ENCODE data around the gene ADCY9. TPM values are rescaled to one million over a fixed set of nuclear protein-coding genes. Genes with fewer than 3 reads are reported as not detected.

The ADCY9 gene
- total and polyA plus RNA-seq, 5 donors = 13.0 to 31.4 (median 27.0) TPM

DNA sequence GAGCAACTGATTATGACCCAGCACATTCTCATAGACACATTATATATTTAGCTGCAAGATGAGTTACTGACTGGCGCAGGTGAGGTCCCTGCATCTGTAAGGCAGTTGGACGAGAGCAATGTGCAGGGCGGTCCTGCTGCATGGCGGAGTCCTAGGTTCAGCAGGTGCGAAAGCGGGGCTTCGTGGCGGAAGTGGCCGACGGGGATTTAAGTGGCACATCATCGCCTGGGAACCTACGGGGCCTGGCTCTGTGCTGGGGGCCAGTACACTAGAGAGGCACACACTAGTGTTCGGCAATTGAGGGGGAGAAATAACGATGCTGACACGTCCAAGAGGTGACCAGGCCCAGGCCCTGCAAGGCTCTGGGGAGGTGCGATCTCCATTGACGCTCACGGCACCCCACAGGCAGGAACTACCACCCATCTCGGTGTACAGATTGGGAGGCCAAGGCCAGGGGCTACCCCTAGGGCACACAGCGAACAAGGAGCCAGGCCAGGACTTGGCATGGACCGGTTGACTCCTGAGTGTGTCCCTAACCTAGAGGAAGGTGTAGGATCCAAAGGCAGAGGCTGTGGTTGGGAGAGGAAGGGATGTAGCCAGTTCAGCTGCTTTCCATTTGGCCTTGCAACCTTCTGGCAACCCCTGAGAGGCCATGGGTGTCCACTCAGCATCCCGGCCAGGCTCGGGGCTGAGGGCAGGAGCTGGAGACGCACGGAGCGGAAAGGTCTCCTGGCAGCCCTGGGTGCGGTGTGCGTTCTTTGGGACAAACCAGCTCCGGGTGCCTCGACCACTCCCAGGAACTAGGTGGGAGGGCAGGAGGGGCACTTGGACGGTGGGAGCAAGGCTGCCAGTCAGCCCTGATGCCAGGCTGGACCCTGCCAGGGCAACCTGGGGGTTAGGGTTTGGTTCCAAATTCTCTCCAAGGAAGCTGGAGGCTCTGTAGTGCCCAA, 131.9 kb downstream of the ADCY9 start:
- no peak overlapping the region for H3K27ac ChIP-seq (ENCODE audit: low read length)
- ATAC-seq = no peak
- no peak overlapping the region for H3K4me3 ChIP-seq (ENCODE audit: low read length)
- intact Hi-C loops (cut with DNase I) = loop anchor here in 3 of 4 donors (5.0 to 10.0 kb wide), 4 partner anchors 130 to 268 kb away; partner anchors contain the start of gene ADCY9 (in 1 of the 3)
- WGBS = 91% methylated on average over 31 of the region's 31 CpGs
- H3K27me3 ChIP-seq (ENCODE audit: control insufficient read depth, insufficient read depth) = no peaks in the 10 kb centered on the region
- H3K9me3 ChIP-seq (ENCODE audit: control insufficient read depth, low read length) = no peaks in the 10 kb centered on the region
- no peaks in the 10 kb centered on the region for H3K4me1 ChIP-seq (ENCODE audit: control insufficient read depth, insufficient read depth, low read length)
- no peak for DNase-seq

DNA sequence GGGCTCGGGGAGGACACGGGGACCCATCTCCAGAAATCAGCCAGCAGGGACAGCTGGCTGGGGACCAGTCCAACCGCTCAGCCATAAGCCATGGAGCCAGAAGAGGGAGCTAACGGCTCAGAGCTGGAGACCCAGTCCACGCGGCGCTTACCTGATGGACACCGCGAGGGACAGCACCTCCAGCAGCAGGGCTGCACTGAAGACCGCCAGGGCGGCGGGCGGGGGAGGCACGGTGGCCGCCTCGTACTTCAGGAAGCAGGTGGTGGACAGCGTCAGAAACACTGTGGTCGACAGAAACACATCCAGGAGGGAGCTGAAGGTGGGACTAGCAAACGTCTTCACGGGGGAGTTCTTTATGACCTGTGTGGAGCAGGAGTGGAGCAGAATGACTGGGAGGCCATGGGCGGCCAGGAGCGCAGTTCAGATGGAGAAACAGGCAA, 133.1 kb downstream of the ADCY9 start:
- no peaks in the 10 kb centered on the region for H3K4me1 ChIP-seq (ENCODE audit: control insufficient read depth, insufficient read depth, low read length)
- no peaks in the 10 kb centered on the region for H3K9me3 ChIP-seq (ENCODE audit: control insufficient read depth, low read length)
- WGBS = 22% methylated on average over 22 of the region's 22 CpGs
- DNase-seq (peak; percentile 62 to 87 (median 82)), ATAC-seq (peak; percentile 80 to 82)
- H3K4me3 ChIP-seq (ENCODE audit: low read length) = no peak overlapping the region
- intact Hi-C loops (cut with DNase I) = loop anchor here in 3 of 4 donors (5.0 to 10.0 kb wide), 4 partner anchors 132 to 269 kb away; partner anchors contain the start of gene ADCY9 (in 1 of the 3)
- no peaks in the 10 kb centered on the region for H3K27me3 ChIP-seq (ENCODE audit: control insufficient read depth, insufficient read depth)
- no peak overlapping the region for H3K27ac ChIP-seq (ENCODE audit: low read length)

DNA sequence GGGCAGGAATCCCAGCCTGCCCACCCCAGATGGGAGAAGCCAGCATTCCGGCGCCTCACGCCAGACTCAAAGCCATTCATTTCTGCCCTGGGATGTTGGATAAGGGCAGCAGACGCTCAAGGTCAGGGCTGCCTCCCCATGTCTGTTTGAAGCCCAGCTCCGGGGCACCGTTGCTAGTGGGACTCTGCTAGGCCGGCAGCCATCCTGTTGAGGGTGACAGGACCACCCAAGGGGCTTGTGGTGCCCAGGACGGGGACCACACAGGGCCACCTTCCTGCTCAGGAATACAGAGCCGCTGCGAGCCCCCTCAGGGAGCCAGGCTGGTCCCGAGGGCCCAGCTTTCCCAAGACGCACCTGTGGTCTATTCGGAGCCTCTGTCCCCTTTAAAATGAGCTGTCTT, 134.0 kb downstream of the ADCY9 start:
- Histone ChIP-seq H3K4me1 (ENCODE audit: control insufficient read depth, insufficient read depth, low read length) (no peaks in the 10 kb centered on the region), H3K27ac (ENCODE audit: low read length) (no peak overlapping the region), H3K9me3 (ENCODE audit: control insufficient read depth, low read length) (no peaks in the 10 kb centered on the region), H3K27me3 (ENCODE audit: control insufficient read depth, insufficient read depth) (no peaks in the 10 kb centered on the region), H3K4me3 (ENCODE audit: low read length) (no peak overlapping the region)
- ATAC-seq (no peak), DNase-seq (no peak)
- intact Hi-C loops (cut with DNase I) = loop anchor here in 3 of 4 donors (5.0 to 10.0 kb wide), 4 partner anchors 133 to 270 kb away; partner anchors contain the start of gene ADCY9 (in 1 of the 3)
- WGBS = 94% methylated on average over 13 of the region's 13 CpGs

DNA sequence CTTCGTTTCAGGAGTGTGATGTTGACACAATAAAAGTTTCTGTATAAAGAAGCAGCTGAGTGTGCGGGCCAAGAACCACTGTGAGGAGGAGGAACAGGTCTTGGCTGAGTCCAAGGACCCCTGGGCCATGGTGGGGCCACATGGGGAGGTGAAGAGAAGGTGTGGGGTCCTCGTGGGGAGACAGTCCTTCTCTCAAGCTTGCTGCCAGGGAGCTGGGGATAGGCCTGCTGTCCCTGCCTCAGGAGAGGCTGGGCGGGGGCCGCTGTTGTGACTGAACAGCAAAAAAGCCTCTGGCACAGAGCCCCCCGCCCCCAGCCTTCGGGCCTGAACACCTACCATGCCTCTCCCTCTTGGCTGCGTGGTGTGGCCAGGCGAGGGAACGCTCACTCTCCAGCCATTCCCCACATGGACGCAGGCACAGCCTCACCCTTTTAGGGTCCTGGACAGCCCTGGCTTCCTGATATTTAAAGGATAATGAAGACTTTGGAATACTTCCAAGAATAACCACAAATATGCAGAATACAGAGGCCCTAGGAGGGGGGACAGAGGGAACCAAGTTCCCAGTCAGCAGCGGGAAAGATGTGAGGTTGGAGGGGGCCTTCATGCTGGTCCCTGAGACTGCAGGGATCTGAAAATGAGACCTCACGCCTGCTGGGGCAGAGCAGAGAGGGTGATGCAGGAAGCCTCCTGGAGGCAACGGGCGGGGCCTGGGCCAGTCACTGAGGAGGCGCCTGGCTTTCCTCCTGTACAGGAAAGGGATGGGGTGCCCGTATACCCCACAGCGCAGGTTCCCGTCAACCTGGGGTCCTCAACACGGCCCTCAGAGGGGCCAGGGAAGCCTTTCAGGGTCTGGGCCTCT, 135.8 kb downstream of the ADCY9 start:
- Histone ChIP-seq H3K4me1 (ENCODE audit: control insufficient read depth, insufficient read depth, low read length) (no peaks in the 10 kb centered on the region), H3K9me3 (ENCODE audit: control insufficient read depth, low read length) (no peaks in the 10 kb centered on the region), H3K27ac (ENCODE audit: low read length) (no peak overlapping the region), H3K4me3 (ENCODE audit: low read length) (no peak overlapping the region), H3K27me3 (ENCODE audit: control insufficient read depth, insufficient read depth) (no peaks in the 10 kb centered on the region)
- no peak for ATAC-seq
- DNase-seq = peak in 2 of 3 donors; percentile 57 to 62
- WGBS = 70% methylated on average over 20 of the region's 20 CpGs
- intact Hi-C loops (cut with DNase I) = loop anchor here in 3 of 4 donors (5.0 to 10.0 kb wide), 4 partner anchors 134 to 272 kb away; partner anchors contain the start of gene ADCY9 (in 1 of the 3)

DNA sequence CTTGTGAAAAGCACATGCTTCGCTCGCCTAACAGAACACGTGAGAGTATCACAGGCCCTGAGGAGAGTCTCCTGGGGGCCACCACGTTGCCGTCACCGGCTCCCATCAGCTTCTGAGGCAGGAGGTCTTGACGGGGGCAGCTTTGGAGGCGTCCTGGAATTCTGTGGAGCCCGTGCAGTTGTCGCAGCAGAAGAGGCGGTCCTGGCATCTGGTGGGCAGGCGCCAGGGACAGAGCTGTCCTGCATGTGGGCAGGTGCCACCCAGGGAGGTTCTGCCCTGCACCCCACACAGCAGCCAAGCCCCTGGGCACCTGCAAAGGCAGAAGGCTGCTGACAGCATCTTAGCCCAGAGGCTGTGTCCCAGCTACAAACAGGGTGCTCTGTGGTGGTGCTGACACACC, 136.7 kb downstream of the ADCY9 start:
- no peaks in the 10 kb centered on the region for H3K9me3 ChIP-seq (ENCODE audit: control insufficient read depth, low read length)
- no peaks in the 10 kb centered on the region for H3K4me1 ChIP-seq (ENCODE audit: control insufficient read depth, insufficient read depth, low read length)
- no peaks in the 10 kb centered on the region for H3K27me3 ChIP-seq (ENCODE audit: control insufficient read depth, insufficient read depth)
- 86% methylated on average over 12 of the region's 12 CpGs for WGBS
- H3K27ac ChIP-seq (ENCODE audit: low read length) = no peak overlapping the region
- no peak overlapping the region for H3K4me3 ChIP-seq (ENCODE audit: low read length)
- DNase-seq (no peak), ATAC-seq (no peak)
- intact Hi-C loops (cut with DNase I) = no loop called here

DNA sequence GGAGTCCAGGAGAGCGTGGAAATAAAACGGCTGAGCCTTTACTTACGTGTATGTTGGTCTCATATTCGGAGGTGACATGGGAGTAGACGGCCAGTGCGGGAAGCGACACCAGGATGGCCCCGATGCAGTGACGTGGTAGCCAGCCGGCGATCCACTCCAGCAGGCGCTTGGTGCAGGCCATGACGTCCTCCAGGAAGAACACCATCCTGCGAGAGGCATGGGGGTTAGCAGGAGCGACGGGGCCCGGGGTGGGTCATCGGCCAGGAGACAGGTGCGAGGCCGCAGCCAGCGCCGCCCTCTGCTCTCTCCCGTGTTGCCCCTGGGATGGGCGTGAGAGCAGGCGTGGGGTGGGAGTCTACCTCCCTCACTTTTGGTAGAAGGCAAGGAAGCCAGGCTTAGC, 137.2 kb downstream of the ADCY9 start:
- 95% methylated on average over 25 of the region's 25 CpGs for WGBS
- H3K27me3 ChIP-seq (ENCODE audit: control insufficient read depth, insufficient read depth) = no peaks in the 10 kb centered on the region
- H3K27ac ChIP-seq (ENCODE audit: low read length) = no peak overlapping the region
- no peaks in the 10 kb centered on the region for H3K4me1 ChIP-seq (ENCODE audit: control insufficient read depth, insufficient read depth, low read length)
- intact Hi-C loops (cut with DNase I) = no loop called here
- H3K4me3 ChIP-seq (ENCODE audit: low read length) = no peak overlapping the region
- ATAC-seq (no peak), DNase-seq (peak in 1 of 3 donors; percentile 57)
- H3K9me3 ChIP-seq (ENCODE audit: control insufficient read depth, low read length) = no peaks in the 10 kb centered on the region

DNA sequence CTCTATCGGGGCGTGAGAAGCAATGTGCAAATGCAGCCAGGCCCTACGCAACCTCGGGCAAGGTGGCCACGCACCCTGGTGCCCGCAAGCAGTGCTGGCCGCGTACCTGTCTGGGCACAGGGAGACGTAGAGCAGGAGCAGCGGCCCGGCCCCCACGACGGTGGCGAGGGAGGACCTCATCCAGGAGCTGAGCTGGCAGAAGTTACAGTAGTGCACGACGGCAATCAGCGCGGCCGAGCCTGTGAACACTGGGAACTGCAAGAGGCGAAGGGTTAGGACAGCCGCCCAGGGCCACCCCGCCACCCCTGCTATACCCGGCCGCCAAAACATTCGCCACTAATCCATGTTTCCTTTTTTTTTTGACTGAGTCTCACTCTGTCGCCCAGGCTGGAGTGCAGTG, 138.9 kb downstream of the ADCY9 start:
- H3K4me3 ChIP-seq (ENCODE audit: low read length) = no peak overlapping the region
- H3K9me3 ChIP-seq (ENCODE audit: control insufficient read depth, low read length) = no peaks in the 10 kb centered on the region
- no peak for ATAC-seq
- H3K27me3 ChIP-seq (ENCODE audit: control insufficient read depth, insufficient read depth) = no peaks in the 10 kb centered on the region
- H3K4me1 ChIP-seq (ENCODE audit: control insufficient read depth, insufficient read depth, low read length) = no peaks in the 10 kb centered on the region
- DNase-seq = no peak
- intact Hi-C loops (cut with DNase I) = no loop called here
- no peak overlapping the region for H3K27ac ChIP-seq (ENCODE audit: low read length)
- WGBS = 87% methylated on average over 26 of the region's 26 CpGs

DNA sequence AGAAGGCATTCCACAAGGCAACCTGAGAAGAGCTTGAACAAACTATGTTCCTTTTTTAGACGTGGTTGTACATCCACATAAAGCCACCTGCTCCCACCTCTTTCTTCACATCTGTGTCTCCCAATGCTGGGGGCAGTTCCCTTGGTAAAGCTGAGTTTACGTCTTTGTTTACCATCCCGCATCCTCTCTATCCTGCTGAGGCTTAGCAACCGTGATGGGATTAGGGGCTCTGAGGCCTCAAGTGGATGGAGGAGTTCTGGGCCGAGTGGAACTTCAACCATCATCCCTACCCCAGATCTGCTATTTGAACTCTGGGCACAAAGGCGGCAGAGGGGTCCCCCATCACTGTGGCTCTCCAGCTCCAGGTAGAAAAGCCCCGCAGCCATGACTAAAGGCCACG, 141.5 kb downstream of the ADCY9 start:
- DNase-seq (no peak), ATAC-seq (no peak)
- no peak overlapping the region for H3K4me3 ChIP-seq (ENCODE audit: low read length)
- peaks cover 2% of the 10 kb centered on the region for H3K4me1 ChIP-seq (ENCODE audit: control insufficient read depth, insufficient read depth, low read length)
- H3K27me3 ChIP-seq (ENCODE audit: control insufficient read depth, insufficient read depth) = no peaks in the 10 kb centered on the region
- no peak overlapping the region for H3K27ac ChIP-seq (ENCODE audit: low read length)
- intact Hi-C loops (cut with DNase I) = no loop called here
- no peaks in the 10 kb centered on the region for H3K9me3 ChIP-seq (ENCODE audit: control insufficient read depth, low read length)
- 90% methylated on average over 8 of the region's 8 CpGs for WGBS

DNA sequence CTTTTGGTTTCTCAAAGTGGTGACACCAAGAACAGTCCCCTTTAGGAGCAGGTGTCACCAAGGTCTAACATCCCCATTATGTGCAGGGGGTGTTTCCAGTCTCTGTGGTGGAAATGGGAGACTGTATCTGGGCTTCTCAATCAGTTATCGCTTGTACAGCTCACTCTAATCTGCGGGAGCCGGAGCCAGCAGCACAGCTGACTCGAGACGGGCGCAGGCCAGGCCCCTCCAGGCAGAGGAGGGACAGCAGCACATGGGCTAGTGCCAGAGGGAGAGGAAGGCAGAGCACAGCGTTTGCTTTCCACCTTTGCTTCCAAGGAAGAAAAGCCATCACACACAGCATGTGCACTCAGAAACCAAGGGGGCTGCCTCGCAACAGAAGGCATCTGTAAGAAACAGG, 144.5 kb downstream of the ADCY9 start:
- H3K27ac ChIP-seq (ENCODE audit: low read length) = no peak overlapping the region
- WGBS = 68% methylated on average over 8 of the region's 8 CpGs
- H3K4me1 ChIP-seq (ENCODE audit: control insufficient read depth, insufficient read depth, low read length) = peaks cover 2% of the 10 kb centered on the region
- no peaks in the 10 kb centered on the region for H3K9me3 ChIP-seq (ENCODE audit: control insufficient read depth, low read length)
- H3K27me3 ChIP-seq (ENCODE audit: control insufficient read depth, insufficient read depth) = no peaks in the 10 kb centered on the region
- ATAC-seq (peak; percentile 77 to 80), DNase-seq (no peak)
- H3K4me3 ChIP-seq (ENCODE audit: low read length) = no peak overlapping the region
- intact Hi-C loops (cut with DNase I) = no loop called here

DNA sequence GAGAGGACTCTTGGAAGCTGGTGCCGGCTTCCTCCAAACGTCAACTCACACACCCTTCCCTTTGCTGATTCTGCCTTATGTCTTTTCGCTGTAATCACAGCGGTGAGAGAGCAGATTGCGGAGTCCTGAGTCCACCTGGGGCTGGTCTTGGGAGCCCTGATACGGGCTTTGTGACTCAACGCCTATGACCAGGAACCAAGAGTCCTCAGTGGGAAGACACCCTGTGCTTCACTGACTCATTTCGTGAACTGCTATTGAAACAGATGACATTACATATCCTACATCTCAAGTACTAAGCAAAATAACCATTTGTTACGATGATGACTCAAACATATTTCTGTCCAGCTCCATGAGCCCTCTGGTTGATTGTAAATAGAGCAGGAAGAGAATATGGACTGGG, 145.0 kb downstream of the ADCY9 start:
- H3K4me3 ChIP-seq (ENCODE audit: low read length) = no peak overlapping the region
- H3K4me1 ChIP-seq (ENCODE audit: control insufficient read depth, insufficient read depth, low read length) = peaks cover 2% of the 10 kb centered on the region
- no peak overlapping the region for H3K27ac ChIP-seq (ENCODE audit: low read length)
- intact Hi-C loops (cut with DNase I) = no loop called here
- DNase-seq (no peak), ATAC-seq (peak in 1 of 2 donors; percentile 39)
- 81% methylated on average over 9 of the region's 9 CpGs for WGBS
- no peaks in the 10 kb centered on the region for H3K27me3 ChIP-seq (ENCODE audit: control insufficient read depth, insufficient read depth)
- H3K9me3 ChIP-seq (ENCODE audit: control insufficient read depth, low read length) = no peaks in the 10 kb centered on the region
